Panc1 (cell line): ENCODE data around the gene MED9. TPM values are rescaled to one million over a fixed set of nuclear protein-coding genes. Genes with fewer than 3 reads are reported as not detected.

ENCODE experiments used
- ATAC-seq: fragments of 200-7000 bp; cut with Tn5 transposase; 2 replicates; pipeline ENCODE4 v1.9.1; 2020; ENCODE audit warnings: mild to moderate bottlenecking, moderate library complexity
- BruUV-seq: library from RNA; stranded (reverse); fragments of 400-500 nt; replicated peaks from 2 replicates; lab custom pipeline; 2021; lab: Mats Ljungman, UMichigan
- CTCF ChIA-PET: fragments of 300-600 bp; sonication (Branson Sonifier 250); formaldehyde crosslinking; loops from one replicate; lab custom pipeline; 2022; ENCODE audit warnings: antibody characterized with exemption; lab: Charles Lee
- POLR2A ChIA-PET: fragments of 300-600 bp; sonication (Branson Sonifier 250); formaldehyde crosslinking; loops from one replicate; lab custom pipeline; 2022; ENCODE audit warnings: antibody characterized with exemption; lab: Charles Lee
- DNase-seq: peaks from one replicate; pipeline ENCODE4 v3.0.0-alpha.2; 2010; ENCODE audit warnings: low read depth, low spot score
- H3K27ac ChIP-seq: 2 replicates; pipeline ENCODE4 v1.5.1; 2011; ENCODE audit warnings: mild to moderate bottlenecking, low read length, inconsistent platforms
- H3K27me3 ChIP-seq: fragments of 200-500 bp; sonication (Bioruptor generic); 2 replicates; pipeline ENCODE4 v1.6.0; 2014; ENCODE audit warnings: low read length, inconsistent platforms; ENCODE audit not compliant: control insufficient read depth, insufficient read depth
- H3K36me3 ChIP-seq: fragments of 200-500 bp; sonication (Bioruptor generic); 2 replicates; pipeline ENCODE4 v1.5.1; 2014; ENCODE audit warnings: inconsistent platforms, mild to moderate bottlenecking, low read length, moderate library complexity; ENCODE audit not compliant: control insufficient read depth, insufficient read depth
- H3K4me1 ChIP-seq: 2 replicates; pipeline ENCODE4 v1.5.1; 2011; ENCODE audit warnings: inconsistent platforms, mild to moderate bottlenecking, low read length, moderate library complexity; ENCODE audit not compliant: control insufficient read depth, insufficient read depth
- H3K4me3 ChIP-seq, 2 experiments: 2 replicates each; pipeline ENCODE4 v1.5.1; 2011 to 2012; ENCODE audit warnings: low read depth in 2 of 2, low read length in 2 of 2, mild to moderate bottlenecking in 2 of 2, inconsistent platforms in 1 of 2, moderate library complexity in 1 of 2
- H3K9me3 ChIP-seq: fragments of 200-500 bp; sonication (Bioruptor generic); 2 replicates; pipeline ENCODE4 v1.5.1; 2014; ENCODE audit warnings: low read depth, mild to moderate bottlenecking, inconsistent platforms, low read length, moderate library complexity; ENCODE audit not compliant: control insufficient read depth, insufficient read depth
- POLR2AphosphoS5 ChIP-seq: IDR thresholded peaks from 2 replicates; pipeline ENCODE4 v1.6.1; 2012; ENCODE audit warnings: mild to moderate bottlenecking, low read depth, low read length, moderate library complexity
- SIN3A ChIP-seq: IDR thresholded peaks from 2 replicates; pipeline ENCODE4 v1.6.1; 2012; ENCODE audit warnings: low read depth, mild to moderate bottlenecking, low read length, moderate library complexity, borderline replicate concordance; ENCODE audit not compliant: insufficient read depth
- TCF7L2 ChIP-seq: IDR thresholded peaks from 2 replicates; pipeline ENCODE4 v1.6.1; 2011; ENCODE audit warnings: mild to moderate bottlenecking, low read depth, low read length, inconsistent platforms
- in situ Hi-C: cut with HindIII; loops from 2 replicates; pipeline ENCODE4 v1.10.0; 2016; ENCODE audit warnings: low sequenced_read_pairs, low pct_unique_long_range_greater_than_20kb
- intact Hi-C: fragments of 100-400 bp; cut with micrococcal nuclease; formaldehyde crosslinking; loops from one replicate; pipeline ENCODE4 v1.10.0; 2022; ENCODE audit not compliant: unreplicated experiment
- total RNA-seq: library from RNA; stranded (reverse); gene quantifications from one replicate; pipeline ENCODE4 v1.2.1, GENCODE V29; 2021; ENCODE audit not compliant: unreplicated experiment
- TF ChIP-seq, protein P1 (sequence below): fragments of 450-650 bp; IDR thresholded peaks from 2 replicates; pipeline ENCODE4 v1.5.1; 2017; ENCODE audit warnings: mild to moderate bottlenecking
- TF ChIP-seq, protein P2 (sequence below), 2 experiments: IDR thresholded peaks; 2 replicates each; pipeline ENCODE4 v1.6.1; 2011 to 2012; ENCODE audit warnings: low read depth in 2 of 2, control low read depth in 1 of 2, low read length in 1 of 2, mild to moderate bottlenecking in 1 of 2, moderate library complexity in 1 of 2; ENCODE audit not compliant: insufficient read depth in 1 of 2

The MED9 gene
- total RNA-seq, 1 experiment from 2014 or later: 11.1 TPM

DNA sequence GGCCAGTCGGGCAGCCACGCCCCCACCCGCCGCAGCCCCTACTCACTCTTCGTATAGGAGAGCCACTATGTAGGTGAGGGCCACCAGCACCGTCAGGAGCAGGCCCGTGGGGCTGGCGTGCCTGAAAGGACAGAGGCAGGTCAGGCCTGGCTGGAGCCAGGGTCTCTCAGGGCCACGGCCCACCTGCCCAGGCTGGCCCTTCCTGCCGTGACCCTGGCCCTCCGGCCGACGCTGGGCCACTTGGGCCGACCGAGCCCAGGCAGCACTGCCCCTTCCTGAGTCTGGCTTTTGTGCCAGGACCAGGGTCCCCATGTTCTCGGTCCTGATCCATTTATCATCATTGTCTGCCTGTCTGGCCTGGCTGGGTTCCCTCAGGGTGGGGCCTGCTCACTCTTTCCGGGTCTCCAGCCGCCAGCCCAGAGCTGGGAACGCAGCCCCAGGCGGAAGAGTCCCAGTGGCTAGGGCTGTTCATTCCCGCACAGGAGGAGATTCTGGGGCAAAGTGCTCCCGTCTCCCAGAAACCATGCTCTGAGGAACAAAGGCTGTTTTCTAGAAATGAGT, 29.5 kb downstream of the MED9 start:
- DNase-seq (no peak), ATAC-seq (no peak)
- in situ Hi-C loops: no loop called here
- intact Hi-C loops: no loop called here
- POLR2A ChIA-PET: no interaction called here
- CTCF ChIA-PET: no interaction called here
- no peaks in the 10 kb centered on the region for H3K9me3 ChIP-seq
- no peaks in the 10 kb centered on the region for H3K4me1 ChIP-seq
- BruUV-seq: no TSS peak
- H3K4me3 ChIP-seq: no peak overlapping the region
- TF ChIP-seq, protein P1, sequence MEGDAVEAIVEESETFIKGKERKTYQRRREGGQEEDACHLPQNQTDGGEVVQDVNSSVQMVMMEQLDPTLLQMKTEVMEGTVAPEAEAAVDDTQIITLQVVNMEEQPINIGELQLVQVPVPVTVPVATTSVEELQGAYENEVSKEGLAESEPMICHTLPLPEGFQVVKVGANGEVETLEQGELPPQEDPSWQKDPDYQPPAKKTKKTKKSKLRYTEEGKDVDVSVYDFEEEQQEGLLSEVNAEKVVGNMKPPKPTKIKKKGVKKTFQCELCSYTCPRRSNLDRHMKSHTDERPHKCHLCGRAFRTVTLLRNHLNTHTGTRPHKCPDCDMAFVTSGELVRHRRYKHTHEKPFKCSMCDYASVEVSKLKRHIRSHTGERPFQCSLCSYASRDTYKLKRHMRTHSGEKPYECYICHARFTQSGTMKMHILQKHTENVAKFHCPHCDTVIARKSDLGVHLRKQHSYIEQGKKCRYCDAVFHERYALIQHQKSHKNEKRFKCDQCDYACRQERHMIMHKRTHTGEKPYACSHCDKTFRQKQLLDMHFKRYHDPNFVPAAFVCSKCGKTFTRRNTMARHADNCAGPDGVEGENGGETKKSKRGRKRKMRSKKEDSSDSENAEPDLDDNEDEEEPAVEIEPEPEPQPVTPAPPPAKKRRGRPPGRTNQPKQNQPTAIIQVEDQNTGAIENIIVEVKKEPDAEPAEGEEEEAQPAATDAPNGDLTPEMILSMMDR: no peak
- TF ChIP-seq SIN3A (no peak), POLR2AphosphoS5 (no peak), TCF7L2 (no peak)
- TF ChIP-seq, protein P2, sequence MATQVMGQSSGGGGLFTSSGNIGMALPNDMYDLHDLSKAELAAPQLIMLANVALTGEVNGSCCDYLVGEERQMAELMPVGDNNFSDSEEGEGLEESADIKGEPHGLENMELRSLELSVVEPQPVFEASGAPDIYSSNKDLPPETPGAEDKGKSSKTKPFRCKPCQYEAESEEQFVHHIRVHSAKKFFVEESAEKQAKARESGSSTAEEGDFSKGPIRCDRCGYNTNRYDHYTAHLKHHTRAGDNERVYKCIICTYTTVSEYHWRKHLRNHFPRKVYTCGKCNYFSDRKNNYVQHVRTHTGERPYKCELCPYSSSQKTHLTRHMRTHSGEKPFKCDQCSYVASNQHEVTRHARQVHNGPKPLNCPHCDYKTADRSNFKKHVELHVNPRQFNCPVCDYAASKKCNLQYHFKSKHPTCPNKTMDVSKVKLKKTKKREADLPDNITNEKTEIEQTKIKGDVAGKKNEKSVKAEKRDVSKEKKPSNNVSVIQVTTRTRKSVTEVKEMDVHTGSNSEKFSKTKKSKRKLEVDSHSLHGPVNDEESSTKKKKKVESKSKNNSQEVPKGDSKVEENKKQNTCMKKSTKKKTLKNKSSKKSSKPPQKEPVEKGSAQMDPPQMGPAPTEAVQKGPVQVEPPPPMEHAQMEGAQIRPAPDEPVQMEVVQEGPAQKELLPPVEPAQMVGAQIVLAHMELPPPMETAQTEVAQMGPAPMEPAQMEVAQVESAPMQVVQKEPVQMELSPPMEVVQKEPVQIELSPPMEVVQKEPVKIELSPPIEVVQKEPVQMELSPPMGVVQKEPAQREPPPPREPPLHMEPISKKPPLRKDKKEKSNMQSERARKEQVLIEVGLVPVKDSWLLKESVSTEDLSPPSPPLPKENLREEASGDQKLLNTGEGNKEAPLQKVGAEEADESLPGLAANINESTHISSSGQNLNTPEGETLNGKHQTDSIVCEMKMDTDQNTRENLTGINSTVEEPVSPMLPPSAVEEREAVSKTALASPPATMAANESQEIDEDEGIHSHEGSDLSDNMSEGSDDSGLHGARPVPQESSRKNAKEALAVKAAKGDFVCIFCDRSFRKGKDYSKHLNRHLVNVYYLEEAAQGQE (IDR thresholded peaks at IDR 0.05; ENCODE audit: insufficient read depth in 1 of 2, low read depth in 2 of 2, low read length in 1 of 2): no peak
- H3K27me3 ChIP-seq: no peaks in the 10 kb centered on the region
- H3K27ac ChIP-seq: no peak overlapping the region
- no peaks in the 10 kb centered on the region for H3K36me3 ChIP-seq

- ChIA-PET POLR2A (no interaction called here), CTCF (no interaction called here)
- DNase-seq: no peak
- no peak overlapping the region for H3K27ac ChIP-seq
- H3K4me1 ChIP-seq: peaks cover 3% of the 10 kb centered on the region
- no peaks in the 10 kb centered on the region for H3K36me3 ChIP-seq
- no peak for TF ChIP-seq SIN3A
- no peak for TF ChIP-seq TCF7L2
- TF ChIP-seq POLR2AphosphoS5: no peak
- TF ChIP-seq, protein P1: no peak
- TF ChIP-seq, protein P2 (IDR thresholded peaks at IDR 0.05; ENCODE audit: insufficient read depth in 1 of 2, low read depth in 2 of 2, low read length in 1 of 2): no peak
- H3K27me3 ChIP-seq: no peaks in the 10 kb centered on the region
- no TSS peak for BruUV-seq
- no peak for ATAC-seq
- in situ Hi-C loops: no loop called here
- H3K4me3 ChIP-seq: no peak overlapping the region
- H3K9me3 ChIP-seq: no peaks in the 10 kb centered on the region
- intact Hi-C loops: no loop called here
Measured at GRCh38 chr17:17506893-17507464, 30.2 kb downstream of the MED9 start.
